ENCODE results near the gene AATF. TPM values are rescaled to one million over a fixed set of nuclear protein-coding genes. Genes with fewer than 3 reads are reported as not detected.

AATF gene
- total RNA-seq, 1 donor from 2014 or later, result 70.2 TPM

- no peak for DNase-seq (ENCODE audit: low read depth)
- no peak overlapping the region for H3K4me3 ChIP-seq (ENCODE audit: low read depth, low read length)
- no peak for TF ChIP-seq CTCF (conservative IDR thresholded peaks at IDR 0.05; ENCODE audit: low read depth, low read length)
These were observed 18.2 kb upstream of the AATF start for GRCh38 chr17:36930583-36930900.

GRCh38 chr17:36931096-36931696 lies 17.6 kb upstream of the AATF start:
- no peak for DNase-seq (ENCODE audit: low read depth)
- no peak for TF ChIP-seq CTCF (conservative IDR thresholded peaks at IDR 0.05; ENCODE audit: low read depth, low read length)
- H3K4me3 ChIP-seq (ENCODE audit: low read depth, low read length), result no peak overlapping the region

- peak overlapping the region; percentile 33 for H3K4me3 ChIP-seq (ENCODE audit: low read depth, low read length)
- no peak for DNase-seq (ENCODE audit: low read depth)
- TF ChIP-seq CTCF (conservative IDR thresholded peaks at IDR 0.05; ENCODE audit: low read depth, low read length), result no peak
These were observed 16.9 kb upstream of the AATF start for GRCh38 chr17:36931697-36932382.

GRCh38 chr17:36932383-36932693 lies 16.4 kb upstream of the AATF start:
- no peak for TF ChIP-seq CTCF (conservative IDR thresholded peaks at IDR 0.05; ENCODE audit: low read depth, low read length)
- DNase-seq (ENCODE audit: low read depth), result no peak
- H3K4me3 ChIP-seq (ENCODE audit: low read depth, low read length), result peak overlapping the region; percentile 33

- no peak for TF ChIP-seq CTCF (conservative IDR thresholded peaks at IDR 0.05; ENCODE audit: low read depth, low read length)
- no peak for DNase-seq (ENCODE audit: low read depth)
- peak overlapping the region; percentile 82 for H3K4me3 ChIP-seq (ENCODE audit: low read depth, low read length)
These were observed 15.9 kb upstream of the AATF start for GRCh38 chr17:36932694-36933511.

- no peak for TF ChIP-seq CTCF (conservative IDR thresholded peaks at IDR 0.05; ENCODE audit: low read depth, low read length)
These were observed 15.1 kb upstream of the AATF start for GRCh38 chr17:36933512-36934143.

More at GRCh38 chr17:36933512-36934143, 15.1 kb upstream of the AATF start:
- H3K4me3 ChIP-seq (ENCODE audit: low read depth, low read length), result peak overlapping the region; percentile 82
- DNase-seq (ENCODE audit: low read depth), result no peak

Data from epithelial cell of proximal tubule (primary cell).